HUES48 (cell line): Measurements from ENCODE around the gene SYT5.
"Not testable (repeated sequence)": the region's sequence is repeated elsewhere in the genome, so short reads cannot be mapped to it uniquely, and the experiment has no call there.

Experiments
- H3K27ac ChIP-seq: one replicate; pipeline ENCODE4 v1.7.0; 2013; ENCODE audit warnings: low read depth, low read length, inconsistent platforms
- H3K27me3 ChIP-seq: 2 replicates; pipeline ENCODE4 v1.6.1; 2013; ENCODE audit warnings: mild to moderate bottlenecking, low read length; ENCODE audit not compliant: control insufficient read depth, insufficient read depth
- H3K36me3 ChIP-seq: 2 replicates; pipeline ENCODE4 v1.6.1; 2013; ENCODE audit warnings: low read length; ENCODE audit not compliant: control insufficient read depth, insufficient read depth
- H3K4me1 ChIP-seq: 2 replicates; pipeline ENCODE4 v1.6.1; 2013; ENCODE audit warnings: mild to moderate bottlenecking, low read length; ENCODE audit not compliant: control insufficient read depth, insufficient read depth
- H3K4me3 ChIP-seq: 2 replicates; pipeline ENCODE4 v1.5.1; 2013; ENCODE audit warnings: mild to moderate bottlenecking, low read depth, low read length
- H3K9ac ChIP-seq: 2 replicates; pipeline ENCODE4 v1.6.1; 2013; ENCODE audit warnings: mild to moderate bottlenecking, low read depth, low read length, moderate library complexity
- H3K9me3 ChIP-seq: 2 replicates; pipeline ENCODE4 v1.6.1; 2013; ENCODE audit warnings: low read length; ENCODE audit not compliant: control insufficient read depth, insufficient read depth

The SYT5 gene

GRCh38 chr19:55165952-55166529, 14.0 kb downstream of the SYT5 start:
- Histone ChIP-seq H3K36me3 (no peaks in the 10 kb centered on the region), H3K27ac (no peak overlapping the region), H3K27me3 (peaks cover 32% of the 10 kb centered on the region), H3K9me3 (no peaks in the 10 kb centered on the region), H3K4me1 (peaks cover 4% of the 10 kb centered on the region; the same call in 1 of the 2 replicates), H3K4me3 (peak overlapping the region; percentile 65), H3K9ac (no peak overlapping the region)

DNA sequence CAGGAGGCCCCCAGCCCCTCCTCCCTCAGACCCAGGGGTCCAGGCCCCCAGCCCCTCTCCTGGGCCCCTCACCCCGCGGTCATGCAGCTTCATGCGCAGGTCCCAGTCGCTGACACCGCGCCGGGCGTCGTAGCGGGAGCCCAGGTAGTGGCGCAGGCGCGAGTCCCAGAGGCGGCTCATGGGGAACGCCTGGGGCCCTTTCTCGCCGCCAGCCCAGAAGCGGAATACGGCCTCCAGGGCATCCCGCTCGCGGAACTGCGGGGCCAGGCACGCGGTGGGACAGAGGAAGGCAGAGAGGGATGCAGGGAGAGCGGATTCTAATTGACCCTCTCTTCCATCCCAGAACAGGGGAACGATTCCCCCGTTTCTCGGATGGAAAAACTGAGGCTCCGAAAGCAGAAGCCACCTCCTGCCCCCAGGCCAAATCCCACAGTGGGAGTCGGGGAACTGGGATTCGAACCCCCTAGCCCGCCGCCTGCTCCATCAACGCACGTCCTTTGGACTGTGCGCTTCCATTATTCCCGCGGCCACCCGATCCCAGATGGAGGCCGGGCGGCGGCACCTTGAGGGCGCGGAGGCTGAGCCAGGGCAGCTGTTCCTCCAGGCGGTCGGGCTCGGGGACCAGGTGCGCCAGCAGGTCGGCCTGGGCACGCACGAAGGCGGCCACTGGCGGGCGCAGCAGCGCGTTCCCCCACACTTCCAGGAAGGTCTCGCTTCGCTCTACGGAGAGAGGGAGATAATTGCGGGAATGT, 18.3 kb downstream of the SYT5 start:
- Histone ChIP-seq H3K27me3 (peaks cover 15% of the 10 kb centered on the region), H3K36me3 (no peaks in the 10 kb centered on the region), H3K27ac (no peak overlapping the region), H3K4me3 (no peak overlapping the region; the same call in 1 of the 2 replicates), H3K9me3 (no peaks in the 10 kb centered on the region), H3K4me1 (peaks cover 9% of the 10 kb centered on the region), H3K9ac (no peak overlapping the region)

GRCh38 chr19:55160986-55161365, 19.1 kb downstream of the SYT5 start:
- H3K4me1 ChIP-seq, result peaks cover 9% of the 10 kb centered on the region
- H3K9ac ChIP-seq, result no peak overlapping the region
- peak overlapping the region; percentile 51 for H3K4me3 ChIP-seq
- H3K36me3 ChIP-seq, result no peaks in the 10 kb centered on the region
- H3K27ac ChIP-seq, result no peak overlapping the region
- no peaks in the 10 kb centered on the region for H3K9me3 ChIP-seq
- H3K27me3 ChIP-seq, result peaks cover 15% of the 10 kb centered on the region

DNA sequence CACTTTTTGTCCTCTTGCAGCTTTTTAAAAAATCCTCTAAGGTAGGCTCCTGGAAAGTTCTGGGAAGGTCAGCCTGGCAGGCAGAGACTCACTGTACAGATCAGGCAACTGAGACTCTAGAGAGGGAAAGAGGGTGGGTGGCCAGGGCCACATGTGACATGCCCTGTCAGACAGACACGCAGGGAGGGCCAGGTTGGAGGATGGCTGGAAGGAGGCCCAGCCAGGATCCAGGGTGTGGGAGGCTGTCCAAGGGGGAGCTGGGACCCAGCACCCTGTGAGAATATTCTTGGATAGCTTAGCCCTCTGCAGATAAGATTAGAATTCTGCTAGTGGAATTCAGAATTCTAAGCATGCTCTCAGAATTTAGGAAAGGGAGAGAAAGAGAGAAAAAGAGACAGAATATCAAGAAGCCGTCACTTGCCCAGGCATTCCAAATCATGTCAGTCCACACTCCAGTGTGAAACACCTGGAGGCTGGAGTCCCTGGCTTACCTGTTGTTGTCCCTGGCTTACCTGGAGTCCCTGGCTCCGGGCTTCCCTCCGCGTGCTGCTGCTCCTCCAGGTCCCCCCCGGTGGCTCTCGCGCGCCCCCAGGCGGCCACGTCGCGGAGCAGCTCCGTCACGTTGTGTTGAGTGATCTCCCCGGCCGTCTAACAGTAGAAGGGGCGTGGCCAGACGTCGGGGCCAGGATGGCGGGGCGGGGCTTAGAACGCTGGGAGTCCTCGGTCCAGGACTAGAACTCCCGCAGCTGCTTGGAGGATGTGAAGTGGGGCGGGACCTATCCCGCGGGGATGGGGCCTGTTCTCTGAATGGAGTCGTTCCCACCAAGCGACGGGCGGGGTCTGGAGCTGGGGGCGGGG, 19.7 kb downstream of the SYT5 start:
- Histone ChIP-seq H3K9ac (no peak overlapping the region), H3K4me1 (peaks cover 9% of the 10 kb centered on the region), H3K36me3 (no peaks in the 10 kb centered on the region), H3K27me3 (peaks cover 15% of the 10 kb centered on the region), H3K27ac (no peak overlapping the region), H3K9me3 (no peaks in the 10 kb centered on the region), H3K4me3 (no peak overlapping the region)

DNA sequence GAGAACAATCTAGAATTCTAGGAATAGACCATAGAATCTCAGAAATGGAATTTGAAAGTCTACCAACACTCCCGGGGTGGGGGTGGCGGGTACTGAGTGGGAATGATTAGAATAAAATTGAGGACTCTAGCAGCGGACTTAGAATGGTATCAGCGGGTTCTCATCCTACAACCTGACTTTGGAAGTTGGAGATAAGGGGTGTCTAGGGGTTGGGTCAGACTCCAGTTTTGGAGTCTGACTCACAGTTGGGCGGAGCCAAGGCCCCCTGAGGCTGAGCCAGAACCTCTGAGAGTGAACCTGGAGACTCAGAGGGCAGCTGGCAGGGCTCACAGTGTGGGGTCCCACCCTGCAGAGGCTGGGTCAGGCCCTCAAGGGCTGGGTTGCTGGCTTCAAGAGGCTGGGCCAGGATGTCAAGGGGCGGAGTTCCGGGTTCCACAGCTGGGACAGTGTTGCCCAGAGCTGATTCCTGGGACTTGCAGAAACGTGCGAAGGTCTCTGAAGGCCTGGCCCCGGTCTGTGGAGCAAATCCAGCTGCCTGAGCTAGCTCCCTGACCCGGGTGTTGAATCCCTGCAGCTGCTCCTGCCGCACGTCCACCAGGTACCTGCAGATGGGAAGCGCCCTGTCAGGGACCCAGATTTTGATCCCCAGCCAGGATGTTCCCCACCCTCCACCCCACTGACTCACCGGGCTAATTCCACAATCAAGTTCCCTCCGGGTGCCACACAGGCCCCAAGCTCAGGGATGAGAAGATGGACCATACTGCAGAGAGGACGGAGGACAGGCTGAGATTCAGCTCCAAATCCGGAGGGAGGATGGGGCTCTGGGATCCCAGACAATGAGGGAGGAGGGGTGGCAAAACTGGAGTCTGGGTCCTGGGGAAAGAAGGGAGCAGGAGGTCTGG, 21.0 kb downstream of the SYT5 start:
- peaks cover 9% of the 10 kb centered on the region for H3K4me1 ChIP-seq
- H3K27me3 ChIP-seq, result peaks cover 15% of the 10 kb centered on the region
- no peak overlapping the region for H3K27ac ChIP-seq
- H3K9me3 ChIP-seq, result no peaks in the 10 kb centered on the region
- H3K9ac ChIP-seq, result no peak overlapping the region
- no peak overlapping the region for H3K4me3 ChIP-seq
- H3K36me3 ChIP-seq, result no peaks in the 10 kb centered on the region

DNA sequence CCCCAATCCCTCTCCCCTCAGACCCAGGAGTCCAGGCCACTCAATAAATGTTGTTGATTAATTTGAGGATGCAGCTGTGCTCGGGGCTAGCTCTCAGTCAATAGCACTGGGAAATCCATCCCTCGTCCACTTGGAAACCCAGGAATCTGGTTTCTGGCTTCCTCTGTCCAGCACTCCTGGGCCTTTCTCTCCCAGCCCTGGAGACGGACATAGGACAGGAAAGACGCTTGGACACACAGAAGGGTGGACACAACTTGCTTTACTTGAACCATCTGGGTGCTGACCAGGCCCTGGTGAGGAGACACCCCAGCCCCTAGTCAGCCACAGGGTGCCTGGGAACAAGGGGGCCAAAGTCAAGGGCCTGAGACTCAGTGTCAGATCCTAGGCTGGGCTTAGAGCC, 21.7 kb downstream of the SYT5 start:
- Histone ChIP-seq H3K27me3 (peaks cover 15% of the 10 kb centered on the region), H3K36me3 (no peaks in the 10 kb centered on the region), H3K9me3 (no peaks in the 10 kb centered on the region), H3K4me3 (no peak overlapping the region), H3K4me1 (peaks cover 9% of the 10 kb centered on the region), H3K27ac (no peak overlapping the region), H3K9ac (no peak overlapping the region)

DNA sequence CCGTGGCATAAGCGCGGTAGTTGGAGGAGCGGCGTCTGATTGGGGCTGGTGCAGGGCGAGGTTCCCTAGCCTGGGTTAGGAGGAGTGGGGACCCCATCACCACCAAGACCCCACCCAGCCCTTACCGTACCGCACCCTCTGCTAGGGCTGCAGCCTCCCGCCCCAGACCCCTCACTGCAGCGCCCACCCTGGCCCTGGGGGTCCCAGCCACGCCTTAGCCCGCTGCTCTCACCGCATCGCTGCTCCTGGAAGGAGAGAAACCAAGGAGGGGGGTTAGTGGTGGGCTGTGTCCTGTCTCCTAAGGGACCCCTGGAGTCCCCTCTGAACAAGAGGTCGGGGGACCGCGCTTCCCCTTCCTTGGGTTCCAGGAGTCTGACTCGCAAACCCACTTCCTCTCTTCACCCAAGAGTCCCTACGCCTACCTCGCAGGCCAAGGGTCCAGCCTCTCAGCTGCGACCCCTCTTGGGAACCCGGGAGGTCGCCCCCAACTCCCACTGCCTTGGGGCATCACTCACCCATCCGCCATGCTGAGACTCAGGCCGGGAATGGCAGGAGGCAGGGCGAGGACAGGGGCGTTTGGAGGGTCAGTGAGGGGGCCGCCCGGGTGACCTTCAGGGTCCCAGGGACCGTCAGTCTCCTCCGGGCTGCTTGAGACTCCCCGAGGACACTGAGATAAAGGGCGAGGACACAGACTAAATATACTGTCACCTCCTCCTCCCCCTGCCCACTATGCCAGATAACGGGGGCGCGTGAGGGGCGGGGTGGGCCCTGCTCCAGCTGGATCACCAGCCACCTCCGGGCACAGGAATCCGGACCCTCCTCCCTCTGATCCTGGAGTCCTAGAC, 22.8 kb downstream of the SYT5 start, which contains the start of gene TNNI3:
TSS of gene TNNI3 (minus strand) at position 669 of the 845 bp plus-strand sequence. CDS start at position 526, 143 bp downstream.
- H3K27me3 ChIP-seq, result peaks cover 13% of the 10 kb centered on the region
- H3K4me1 ChIP-seq, result peaks cover 9% of the 10 kb centered on the region
- H3K9ac ChIP-seq, result no peak within 1 kb of the TSS
- H3K4me3 ChIP-seq, result peak within 1 kb of the TSS; percentile 72
- H3K27ac ChIP-seq, result no peak within 1 kb of the TSS
- 0 out of 2 replicates have a peak, but pooled peaks cover 1% of the 10 kb centered on the region for H3K9me3 ChIP-seq
- H3K36me3 ChIP-seq, result 0 out of 2 replicates have a peak, but pooled peaks cover 4% of the 10 kb centered on the region

- H3K4me3 ChIP-seq, result peak overlapping the region; percentile 72
- H3K4me1 ChIP-seq, result peaks cover 9% of the 10 kb centered on the region
- H3K36me3 ChIP-seq, result 0 out of 2 replicates have a peak, but pooled peaks cover 4% of the 10 kb centered on the region
- H3K9ac ChIP-seq, result no peak overlapping the region
- peaks cover 6% of the 10 kb centered on the region for H3K27me3 ChIP-seq
- H3K27ac ChIP-seq, result no peak overlapping the region
- H3K9me3 ChIP-seq, result 0 out of 2 replicates have a peak, but pooled peaks cover 6% of the 10 kb centered on the region
These were observed 23.7 kb downstream of the SYT5 start for GRCh38 chr19:55156202-55157063.

DNA sequence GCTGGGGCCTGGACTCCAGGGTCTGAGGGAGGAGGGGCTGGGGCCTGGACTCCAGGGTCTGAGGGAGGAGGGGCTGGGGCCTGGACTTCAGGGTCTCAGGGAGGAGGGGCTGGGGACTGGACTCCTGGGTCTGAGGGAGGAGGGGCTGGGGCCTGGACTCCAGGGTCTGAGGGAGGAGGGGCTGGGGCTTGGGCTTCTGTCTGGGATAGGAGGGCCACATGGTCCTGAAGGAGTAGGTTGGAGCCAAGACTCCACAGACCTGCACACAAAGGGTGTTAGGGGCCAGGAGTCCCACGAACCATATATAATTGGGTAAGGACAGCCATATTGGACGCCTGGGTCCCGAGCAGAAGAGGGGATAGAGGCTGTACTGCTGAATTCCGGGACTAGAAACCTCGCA, 24.3 kb downstream of the SYT5 start:
- not testable (repeated sequence) for H3K27ac ChIP-seq, H3K27me3 ChIP-seq, H3K4me1 ChIP-seq, H3K9ac ChIP-seq, H3K9me3 ChIP-seq, H3K36me3 ChIP-seq
- peak overlapping the region; percentile 72 for H3K4me3 ChIP-seq
